Right cardiac atrium (tissue), 5 donors: ENCODE measurements around the gene WWC2. TPM values are rescaled to one million over a fixed set of nuclear protein-coding genes. Genes with fewer than 3 reads are reported as not detected.
"Not testable (repeated sequence)": the region's sequence is repeated elsewhere in the genome, so short reads cannot be mapped to it uniquely, and the experiment has no call there.

ENCODE experiments used
- ATAC-seq, 2 donors: fragments of 200-7000 bp; cut with Tn5 transposase; one replicate each; pipeline versions ENCODE4 v1.8.0 to v1.9.1; 2020; ENCODE audit warnings: moderate library complexity in 2 of 2, mild to moderate bottlenecking in 1 of 2
- DNase-seq, 3 donors: peaks; one replicate each; pipeline ENCODE4 v3.0.0-alpha.2; 2020
- H3K27ac ChIP-seq: one replicate; pipeline ENCODE4 v1.5.1; 2013; ENCODE audit warnings: mild to moderate bottlenecking, low read length, control low read depth, moderate library complexity
- H3K27me3 ChIP-seq: one replicate; pipeline ENCODE4 v1.6.1; 2013; ENCODE audit not compliant: control insufficient read depth, insufficient read depth
- H3K4me1 ChIP-seq: one replicate; pipeline ENCODE4 v1.6.1; 2013; ENCODE audit warnings: low read length; ENCODE audit not compliant: control insufficient read depth, insufficient read depth
- H3K4me3 ChIP-seq: one replicate; pipeline ENCODE4 v1.5.1; 2013; ENCODE audit warnings: low read length, control low read depth
- H3K9me3 ChIP-seq: one replicate; pipeline ENCODE4 v1.6.1; 2013; ENCODE audit warnings: low read length; ENCODE audit not compliant: control insufficient read depth
- WGBS: extraction: QIAGEN DNeasy Blood & Tissue Kit; methylation state at CpG from one replicate; pipeline ENCODE4 v1.1.7; 2013; 5-methylcytosine and 5-hydroxymethylcytosine counted together
- intact Hi-C, 4 donors: fragments of 100-400 bp; cut with DNase I; formaldehyde crosslinking; loops; one replicate each; pipeline versions ENCODE4 v1.11.0 to v1.14.0; 2022 to 2023
- polyA plus RNA-seq: library from polyadenylated mRNA; stranded (reverse); fragments of 200-250 nt; gene quantifications from one replicate; pipeline ENCODE4 v1.2.3, GENCODE V29; 2013
- total RNA-seq, 4 donors: library from RNA; stranded (reverse); fragmentation: NEBNext Ultra II Directional; extraction: Animal tissue kit (Norgen Biotek cat#: 25700); gene quantifications; one replicate each; pipeline ENCODE4 v1.2.1, GENCODE V29; 2021
- donor health status: healthy with polysubstance abuse.
- donor health status: DM: no; HTN: yes; CAD: no.
- donor health status: DM: no; HTN: no; CAD: no.
- donor health status: DM: no; HTN: yes; CAD: no; lungs with severe emphysema.
- donor health status: DM: yes; HTN: yes; CAD: no.

WWC2 gene
- total and polyA plus RNA-seq, 5 donors: 7.3 to 39.2 (median 33.7) TPM

GRCh38 chr4:183100827-183101226 lies 1.8 kb downstream of the WWC2 start:
- 44% methylated on average over 6 of the region's 6 CpGs for WGBS
- H3K27me3 ChIP-seq: no peaks in the 10 kb centered on the region
- H3K4me1 ChIP-seq: peaks cover 5% of the 10 kb centered on the region
- no peak for DNase-seq
- H3K9me3 ChIP-seq: no peaks in the 10 kb centered on the region
- H3K4me3 ChIP-seq: peak overlapping the region; percentile 94
- ATAC-seq: no peak
- H3K27ac ChIP-seq: no peak overlapping the region
- intact Hi-C loops: no loop called here

GRCh38 chr4:183101956-183102480 lies 3.0 kb downstream of the WWC2 start:
- 73% methylated on average over 4 of the region's 4 CpGs for WGBS
- intact Hi-C loops: no loop called here
- DNase-seq (no peak), ATAC-seq (no peak)
- Histone ChIP-seq H3K27ac (no peak overlapping the region), H3K4me1 (peaks cover 5% of the 10 kb centered on the region), H3K4me3 (no peak overlapping the region), H3K9me3 (no peaks in the 10 kb centered on the region), H3K27me3 (no peaks in the 10 kb centered on the region)

- H3K9me3 ChIP-seq: no peaks in the 10 kb centered on the region
- H3K4me3 ChIP-seq: no peak overlapping the region
- no peaks in the 10 kb centered on the region for H3K27me3 ChIP-seq
- H3K27ac ChIP-seq: no peak overlapping the region
- DNase-seq: no peak
- WGBS: 94% methylated on average over 5 of the region's 5 CpGs
- no peak for ATAC-seq
- intact Hi-C loops: no loop called here
- peaks cover 2% of the 10 kb centered on the region for H3K4me1 ChIP-seq
These were observed 6.0 kb downstream of the WWC2 start for GRCh38 chr4:183105092-183105491.

GRCh38 chr4:183106839-183107238 lies 7.8 kb downstream of the WWC2 start:
- intact Hi-C loops: no loop called here
- ATAC-seq: no peak
- 98% methylated on average over 4 of the region's 4 CpGs for WGBS

GRCh38 chr4:183107891-183108459 lies 8.9 kb downstream of the WWC2 start:
- ATAC-seq (no peak), DNase-seq (no peak)
- intact Hi-C loops: no loop called here
- 88% methylated on average over 5 of the region's 5 CpGs for WGBS
- H3K27ac ChIP-seq: no peak overlapping the region
- H3K9me3 ChIP-seq: no peaks in the 10 kb centered on the region
- no peaks in the 10 kb centered on the region for H3K27me3 ChIP-seq
- H3K4me3 ChIP-seq: no peak overlapping the region
- peaks cover under 1% of the 10 kb centered on the region for H3K4me1 ChIP-seq

More at GRCh38 chr4:183106839-183107238, 7.8 kb downstream of the WWC2 start:
- Histone ChIP-seq H3K4me1 (no peaks in the 10 kb centered on the region), H3K9me3 (no peaks in the 10 kb centered on the region), H3K4me3 (no peak overlapping the region), H3K27me3 (no peaks in the 10 kb centered on the region), H3K27ac (no peak overlapping the region)
- no peak for DNase-seq

GRCh38 chr4:183110244-183110643 lies 11.2 kb downstream of the WWC2 start:
- no peak for ATAC-seq
- no peak for DNase-seq
- intact Hi-C loops: no loop called here

GRCh38 chr4:183111452-183111885 lies 12.4 kb downstream of the WWC2 start:
- no peaks in the 10 kb centered on the region for H3K27me3 ChIP-seq

More at GRCh38 chr4:183110244-183110643, 11.2 kb downstream of the WWC2 start:
- Histone ChIP-seq H3K4me1 (peaks cover 3% of the 10 kb centered on the region), H3K4me3 (no peak overlapping the region), H3K9me3 (no peaks in the 10 kb centered on the region), H3K27ac (no peak overlapping the region), H3K27me3 (no peaks in the 10 kb centered on the region)

GRCh38 chr4:183118141-183118540 lies 19.1 kb downstream of the WWC2 start:
- 49% methylated on average over 2 of the region's 2 CpGs for WGBS
- H3K27ac ChIP-seq: no peak overlapping the region
- intact Hi-C loops: no loop called here
- no peak for ATAC-seq
- H3K4me1 ChIP-seq: peaks cover 2% of the 10 kb centered on the region
- H3K9me3 ChIP-seq: no peaks in the 10 kb centered on the region
- no peak for DNase-seq
- H3K27me3 ChIP-seq: no peaks in the 10 kb centered on the region
- H3K4me3 ChIP-seq: no peak overlapping the region

More at GRCh38 chr4:183111452-183111885, 12.4 kb downstream of the WWC2 start:
- Histone ChIP-seq H3K9me3 (no peaks in the 10 kb centered on the region), H3K27ac (no peak overlapping the region), H3K4me3 (no peak overlapping the region), H3K4me1 (peaks cover 3% of the 10 kb centered on the region)
- DNase-seq: no peak
- WGBS: 78% methylated on average over 4 of the region's 4 CpGs
- intact Hi-C loops: no loop called here
- ATAC-seq: no peak

- ATAC-seq: peak in 1 of 2 donors; percentile 36
These were observed 19.5 kb downstream of the WWC2 start for GRCh38 chr4:183118585-183118984.

GRCh38 chr4:183121660-183122059 lies 22.6 kb downstream of the WWC2 start:
- DNase-seq, H3K4me3 ChIP-seq, H3K27me3 ChIP-seq, H3K4me1 ChIP-seq, H3K9me3 ChIP-seq, H3K27ac ChIP-seq, ATAC-seq, intact Hi-C loops: not testable (repeated sequence)
- 98% methylated on average over 12 of the region's 12 CpGs for WGBS

More at GRCh38 chr4:183118585-183118984, 19.5 kb downstream of the WWC2 start:
- Histone ChIP-seq H3K9me3 (no peaks in the 10 kb centered on the region), H3K4me3 (no peak overlapping the region), H3K4me1 (peaks cover 2% of the 10 kb centered on the region), H3K27ac (no peak overlapping the region), H3K27me3 (no peaks in the 10 kb centered on the region)
- WGBS: 12% methylated on average over 3 of the region's 3 CpGs
- intact Hi-C loops: no loop called here
- DNase-seq: no peak

- no peak for ATAC-seq
- no peak for DNase-seq
- Histone ChIP-seq H3K27me3 (no peaks in the 10 kb centered on the region), H3K4me1 (peaks cover 5% of the 10 kb centered on the region), H3K4me3 (no peak overlapping the region), H3K27ac (no peak overlapping the region), H3K9me3 (no peaks in the 10 kb centered on the region)
- intact Hi-C loops: no loop called here
- WGBS: 56% methylated on average over 3 of the region's 3 CpGs
These were observed 25.2 kb downstream of the WWC2 start for GRCh38 chr4:183124228-183124627.
